ENCODE measurements around the gene TNIP1. TPM values are rescaled to one million over a fixed set of nuclear protein-coding genes. Genes with fewer than 3 reads are reported as not detected.

The TNIP1 gene
- polyA plus RNA-seq, 3 donors, result 63.4 to 72.3 (median 68.8) TPM

GRCh38 chr5:151106509-151106908, 25.7 kb upstream of the TNIP1 start:
- DNase-seq (ENCODE audit: low read depth in 3 of 3, low spot score in 2 of 3), result no peak

DNA sequence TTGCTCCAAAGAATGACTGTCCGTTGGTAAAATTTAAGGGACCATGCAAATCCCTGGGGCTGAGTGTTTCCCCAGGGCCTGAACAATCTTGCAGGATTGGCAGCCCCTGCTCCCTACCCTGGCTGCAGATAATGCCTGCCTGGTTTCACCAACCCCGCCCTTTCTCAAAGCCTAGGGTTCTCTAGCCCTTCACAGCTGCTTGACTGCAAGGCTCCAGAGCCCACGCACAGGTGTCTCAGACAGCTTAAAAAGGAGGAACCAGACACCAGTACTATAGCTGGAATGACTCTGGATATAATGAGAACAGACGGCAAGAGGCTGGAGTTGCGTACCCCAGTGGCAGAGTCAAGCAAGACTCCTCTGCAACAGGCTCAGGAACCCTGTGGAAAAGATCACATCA, 25.2 kb upstream of the TNIP1 start:
- no peak for DNase-seq (ENCODE audit: low read depth in 3 of 3, low spot score in 2 of 3)

DNA sequence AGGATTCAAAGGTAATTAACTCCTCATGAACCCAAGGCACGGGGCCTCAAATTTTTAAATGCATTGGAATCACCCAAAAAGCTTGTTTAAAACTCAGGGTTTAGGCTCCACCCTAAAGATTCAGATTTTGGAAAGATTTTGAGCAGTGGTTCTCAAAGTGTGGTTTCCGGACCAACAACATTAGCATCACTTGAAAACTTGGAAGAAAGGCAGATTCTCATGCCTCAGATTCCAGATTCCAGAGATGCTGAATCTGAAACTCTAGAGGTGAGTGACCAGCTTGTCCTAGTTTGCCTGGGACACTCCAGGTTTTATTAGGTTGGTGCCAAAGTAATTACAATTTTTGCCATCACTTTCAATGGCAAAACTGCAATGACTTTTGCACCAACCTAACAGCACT, 24.7 kb upstream of the TNIP1 start:
- DNase-seq (ENCODE audit: low read depth in 3 of 3, low spot score in 2 of 3), result no peak

- no peak for DNase-seq (ENCODE audit: low read depth in 3 of 3, low spot score in 2 of 3)
These were observed 24.0 kb upstream of the TNIP1 start for GRCh38 chr5:151104795-151105194.

DNA sequence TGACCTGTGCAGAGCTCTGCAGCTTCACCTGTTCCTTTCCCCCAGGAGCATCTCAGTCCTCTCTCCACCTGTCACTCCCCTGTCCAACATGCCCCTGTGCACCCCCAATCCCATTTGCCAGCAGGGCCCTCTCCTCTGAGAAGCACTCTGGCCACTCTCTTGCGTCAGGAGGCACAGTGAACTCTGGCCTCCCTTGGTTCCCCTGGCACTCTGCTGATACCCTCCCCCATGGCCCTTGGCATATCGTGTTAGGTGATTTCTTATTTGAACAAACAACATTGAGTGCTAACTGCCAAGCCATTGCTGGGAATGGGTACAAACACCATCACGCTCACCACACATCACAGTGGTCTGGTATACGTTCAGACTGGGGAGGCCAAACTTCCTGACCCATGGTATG, 20.9 kb upstream of the TNIP1 start:
- no peak for DNase-seq (ENCODE audit: low read depth in 3 of 3, low spot score in 2 of 3)

GRCh38 chr5:151101151-151101550, 20.3 kb upstream of the TNIP1 start:
- DNase-seq (ENCODE audit: low read depth in 3 of 3, low spot score in 2 of 3), result no peak

DNA sequence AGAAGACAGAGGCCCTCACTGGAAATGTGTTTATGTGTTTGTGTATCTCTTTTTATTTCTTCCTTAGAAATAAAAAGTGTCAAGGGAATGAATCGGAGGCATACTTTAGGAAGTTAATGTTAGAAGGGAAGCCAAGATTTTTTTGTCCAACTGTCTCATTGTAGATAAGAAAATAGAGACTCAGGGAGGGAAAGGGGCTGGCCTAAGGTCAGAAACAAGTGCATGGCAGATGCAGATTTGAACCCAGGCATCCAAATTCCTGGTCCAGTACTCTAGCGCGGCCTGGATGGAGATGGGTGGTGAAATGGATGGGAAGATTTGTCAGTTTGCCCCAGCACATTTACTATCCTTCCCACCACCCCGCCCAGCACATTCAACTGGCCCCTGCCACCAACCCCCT, 19.8 kb upstream of the TNIP1 start:
- DNase-seq (ENCODE audit: low read depth in 3 of 3, low spot score in 2 of 3), result no peak

- no peak for DNase-seq (ENCODE audit: low read depth in 3 of 3, low spot score in 2 of 3)
These were observed 17.9 kb upstream of the TNIP1 start for GRCh38 chr5:151098768-151099121.

- no peak for DNase-seq (ENCODE audit: low read depth in 3 of 3, low spot score in 2 of 3)
These were observed 17.3 kb upstream of the TNIP1 start for GRCh38 chr5:151097820-151098767.

GRCh38 chr5:151097061-151097460, 16.2 kb upstream of the TNIP1 start:
- DNase-seq (ENCODE audit: low read depth in 3 of 3, low spot score in 2 of 3), result no peak

DNA sequence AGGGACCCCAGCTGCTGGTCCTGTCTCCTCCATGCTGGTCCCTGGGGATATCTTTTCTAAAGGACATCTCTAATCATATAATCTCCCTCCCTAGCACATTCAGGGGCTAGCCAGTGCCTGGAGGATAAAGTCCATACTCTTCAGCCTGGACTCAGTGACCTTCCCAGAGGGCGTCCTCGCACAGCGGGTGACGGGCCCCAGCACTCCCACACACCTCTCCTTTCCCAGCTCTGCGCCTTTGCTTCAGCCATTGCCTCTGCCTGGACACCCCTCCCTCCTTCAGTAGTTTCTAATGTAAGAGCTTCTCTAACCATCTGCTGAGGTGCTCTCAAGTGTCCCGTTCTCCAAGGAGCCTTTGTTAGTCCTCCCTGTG, 15.2 kb upstream of the TNIP1 start:
- no peak for DNase-seq (ENCODE audit: low read depth in 3 of 3, low spot score in 2 of 3)

DNA sequence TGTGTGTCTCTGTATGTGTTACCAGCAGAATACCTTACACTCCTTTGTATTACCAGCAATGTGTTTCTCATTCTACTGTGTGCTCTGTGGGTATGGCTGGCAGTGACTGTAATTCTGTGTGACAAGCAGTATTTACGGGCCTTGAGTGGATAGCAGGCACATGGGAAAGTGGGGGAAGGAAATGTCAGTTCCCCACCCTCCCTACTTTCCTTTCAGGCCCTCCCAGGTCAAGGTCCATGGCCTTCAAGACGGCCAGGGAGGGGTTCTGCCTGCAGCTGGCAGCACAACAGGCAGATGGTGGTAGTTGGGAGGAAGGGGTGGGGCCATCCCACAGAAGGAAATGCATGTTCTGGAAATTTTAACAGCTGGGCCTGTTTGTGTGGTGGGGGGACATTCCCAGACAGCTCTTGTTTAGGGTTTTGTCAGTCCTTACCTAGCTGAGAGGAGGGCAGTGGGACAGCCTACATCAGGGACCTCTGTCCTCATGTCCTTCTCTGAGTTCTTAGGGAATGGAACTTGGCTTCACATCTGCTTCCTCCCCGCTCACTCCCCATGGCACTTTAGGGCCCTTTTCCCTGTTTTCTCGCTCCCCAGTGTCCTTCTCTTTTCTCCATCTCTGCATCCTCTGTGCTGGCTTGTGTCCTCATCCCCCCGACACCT, 14.6 kb upstream of the TNIP1 start:
- no peak for DNase-seq (ENCODE audit: low read depth in 3 of 3, low spot score in 2 of 3)

GRCh38 chr5:151094852-151095245, 14.0 kb upstream of the TNIP1 start:
- DNase-seq (ENCODE audit: low read depth in 3 of 3, low spot score in 2 of 3), result no peak

DNA sequence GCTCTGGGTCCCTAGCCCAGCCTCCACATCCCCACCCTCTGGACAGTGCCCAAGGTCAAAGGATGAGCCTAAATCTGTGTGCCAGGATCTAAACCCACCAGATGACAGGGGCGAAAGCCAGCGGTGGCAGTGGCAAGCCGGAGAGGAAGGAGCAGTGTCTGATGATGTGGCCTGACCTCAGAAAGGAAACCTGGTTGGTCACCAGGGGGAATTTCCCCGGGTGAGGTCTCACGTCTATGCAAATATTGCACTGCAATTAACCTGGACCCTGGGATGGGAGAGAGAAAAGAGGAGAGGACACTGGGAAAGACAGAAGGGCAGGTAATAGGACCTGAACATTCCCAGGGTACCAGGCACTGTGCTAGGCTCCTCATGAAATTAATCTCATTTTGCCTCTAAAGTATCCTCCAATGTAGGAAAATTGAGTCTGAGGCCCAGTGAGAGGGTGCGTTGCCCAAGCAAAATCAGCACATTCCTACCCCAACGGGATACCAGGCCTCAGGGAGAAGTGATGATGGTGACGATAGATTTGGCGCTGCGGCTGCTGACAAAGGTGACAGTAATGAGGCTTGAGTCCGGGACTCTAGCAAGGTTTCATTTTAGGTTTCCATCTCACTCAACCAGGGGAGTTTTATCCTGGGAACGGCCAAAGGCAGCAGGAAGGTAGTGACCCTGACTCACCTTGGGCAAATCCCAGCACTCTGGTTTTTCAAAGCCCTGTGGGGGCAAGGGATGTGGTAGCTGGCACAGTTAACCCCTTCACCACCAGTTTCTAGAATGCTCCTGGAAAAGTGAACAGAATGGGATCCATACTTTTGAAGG, 13.4 kb upstream of the TNIP1 start:
- no peak for DNase-seq (ENCODE audit: low read depth in 3 of 3, low spot score in 2 of 3)

GRCh38 chr5:151093476-151093889, 12.6 kb upstream of the TNIP1 start:
- no peak for DNase-seq (ENCODE audit: low read depth in 3 of 3, low spot score in 2 of 3)

DNA sequence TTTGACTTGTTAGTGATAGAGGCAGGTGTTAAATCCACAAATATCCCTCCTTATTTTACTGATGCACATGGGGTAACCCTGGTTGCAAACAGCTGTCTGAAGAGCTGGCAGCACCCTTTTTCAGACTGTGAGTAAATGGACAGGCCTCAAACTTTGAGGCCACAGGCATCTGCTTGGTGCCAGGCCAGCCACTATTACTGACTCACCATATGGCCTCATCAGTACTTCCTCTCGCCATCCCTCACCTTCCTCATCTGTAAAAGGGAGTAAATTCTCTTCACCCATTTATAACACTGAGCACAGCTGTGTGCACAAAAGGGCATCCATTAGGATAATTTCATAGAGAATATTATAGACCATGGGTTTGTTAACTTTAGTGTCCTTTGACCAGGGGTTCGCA, 11.9 kb upstream of the TNIP1 start:
- DNase-seq (ENCODE audit: low read depth in 3 of 3, low spot score in 2 of 3), result no peak

GRCh38 chr5:151089726-151090125, 8.9 kb upstream of the TNIP1 start:
- DNase-seq (ENCODE audit: low read depth in 3 of 3, low spot score in 2 of 3), result no peak

DNA sequence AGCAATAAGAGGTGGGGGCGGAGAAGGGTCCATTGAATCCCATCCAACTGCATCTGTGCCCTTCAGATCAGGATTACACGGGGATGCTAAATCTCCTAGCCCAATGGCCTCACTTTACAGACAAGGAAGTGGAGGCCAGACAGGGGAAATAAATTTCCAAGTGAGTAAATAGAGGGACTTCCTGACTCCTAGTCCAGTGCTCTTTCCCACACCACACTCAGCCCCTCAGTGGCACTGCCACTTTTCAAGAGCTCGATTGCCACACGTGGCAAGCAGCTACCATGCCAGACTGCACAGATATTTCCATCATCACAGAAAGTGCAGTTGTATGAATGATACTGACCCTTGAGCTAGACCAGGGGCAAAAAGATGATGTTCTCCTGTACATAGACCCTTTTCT, 8.2 kb upstream of the TNIP1 start:
- no peak for DNase-seq (ENCODE audit: low read depth in 3 of 3, low spot score in 2 of 3)

GRCh38 chr5:151087486-151087885, 6.7 kb upstream of the TNIP1 start:
- no peak for DNase-seq (ENCODE audit: low read depth in 3 of 3, low spot score in 2 of 3)

DNA sequence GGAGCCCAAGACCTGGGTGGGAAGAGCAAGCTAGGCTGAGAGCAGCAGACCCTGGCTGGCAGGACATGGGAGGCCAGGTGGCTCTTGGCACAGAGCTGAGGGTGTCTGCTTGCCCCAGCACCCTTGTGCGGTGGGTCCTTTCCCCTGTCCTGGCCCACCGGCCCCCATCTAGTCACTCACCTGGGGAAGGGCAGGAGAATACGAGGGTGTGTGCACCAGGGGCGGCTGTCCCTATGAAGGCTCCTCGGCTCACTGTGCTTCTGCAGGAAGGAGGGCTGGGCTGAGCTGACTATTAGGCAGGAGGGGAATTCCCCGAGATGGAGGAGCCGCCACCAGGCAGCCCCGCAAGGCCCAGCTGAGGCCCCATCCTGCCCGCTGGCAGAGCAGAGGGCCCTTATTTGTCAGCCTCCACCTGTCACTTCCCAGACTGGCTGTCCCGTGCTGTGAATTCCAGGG, 6.1 kb upstream of the TNIP1 start:
- no peak for DNase-seq (ENCODE audit: low read depth in 3 of 3, low spot score in 2 of 3)

DNA sequence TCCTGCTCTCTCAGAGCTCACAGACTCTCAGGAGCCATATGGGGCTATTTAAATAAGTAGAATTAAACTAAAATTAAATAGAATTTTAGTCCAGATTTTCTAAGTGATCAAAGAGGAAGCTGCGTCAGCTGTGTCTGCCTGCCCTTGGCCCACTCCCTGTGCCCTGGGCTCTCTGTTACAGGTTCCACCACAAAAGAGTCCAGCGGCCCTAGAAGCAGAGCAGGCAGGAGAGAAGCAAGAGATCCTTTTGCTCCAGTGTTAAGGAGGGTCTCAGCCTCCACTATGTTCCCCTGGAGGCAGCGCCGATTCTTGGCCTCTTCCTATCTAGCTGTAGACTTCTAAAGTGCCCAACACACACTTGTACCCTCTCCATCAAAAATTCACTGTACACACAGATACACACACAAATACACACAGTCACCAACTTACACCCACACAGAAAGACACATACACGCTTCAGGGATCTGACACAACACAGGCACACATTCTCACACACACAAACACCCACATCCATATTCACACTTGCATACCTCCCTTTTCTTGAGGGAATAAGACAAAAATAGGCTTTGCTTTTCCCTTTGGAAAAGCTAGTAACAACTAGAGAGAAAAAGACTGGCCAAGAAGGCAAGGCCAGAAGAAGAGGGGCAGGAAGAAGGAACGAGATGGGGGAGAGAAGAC, 5.5 kb upstream of the TNIP1 start:
- DNase-seq (ENCODE audit: low read depth in 3 of 3, low spot score in 2 of 3), result no peak

All from right renal cortex interstitium (tissue), 3 donors.